SK-N-SH (cell line): Measurements from ENCODE around the gene BAIAP2L1. TPM values are rescaled to one million over a fixed set of nuclear protein-coding genes. Genes with fewer than 3 reads are reported as not detected.

ENCODE experiments used
- CTCF ChIA-PET: fragments of 300-600, 350-600 bp; formaldehyde crosslinking; extraction: SDS; loops from one replicate; lab custom pipeline; 2021; lab: Yijun Ruan, JAX
- POLR2A ChIA-PET: fragments of 350-600 bp; sonication (Branson Sonifier 250); formaldehyde crosslinking; extraction: SDS; loops from one replicate; lab custom pipeline; 2020; ENCODE audit warnings: antibody characterized with exemption, inconsistent platforms; lab: Yijun Ruan, JAX
- DNase-seq: peaks from one replicate; pipeline ENCODE4 v3.0.0; 2012
- H2AFZ ChIP-seq: fragments of 200-600 bp; sonication (generic); 2 replicates; pipeline ENCODE4 v1.8.1; 2016; ENCODE audit warnings: antibody characterized with exemption, mild to moderate bottlenecking, low read depth
- H3F3A ChIP-seq: fragments of 200-600 bp; sonication (generic); replicated peaks from 2 replicates; pipeline ENCODE3; 2016; ENCODE audit warnings: antibody characterized with exemption, mild to moderate bottlenecking; ENCODE audit not compliant: insufficient read depth
- H3K27ac ChIP-seq, 2 experiments: fragments of 200-500 bp in 1 of 2; fragments of 200-600 bp in 1 of 2; sonication (Bioruptor generic) in 1 of 2; sonication (generic), shearing (Covaris generic) in 1 of 2; 2 replicates each; pipeline versions ENCODE4 v1.5.1 to v1.6.1; 2014 to 2016; ENCODE audit warnings: low read depth in 2 of 2, inconsistent platforms in 1 of 2, low read length in 1 of 2, mild to moderate bottlenecking in 1 of 2, mixed read lengths in 1 of 2
- H3K27me3 ChIP-seq: fragments of 200-600 bp; sonication (generic), shearing (Covaris generic); 2 replicates; pipeline ENCODE4 v1.6.1; 2016; ENCODE audit warnings: mixed run types; ENCODE audit not compliant: insufficient read depth
- H3K36me3 ChIP-seq, 2 experiments: fragments of 200-500 bp in 1 of 2; fragments of 200-600 bp in 1 of 2; sonication (Bioruptor generic) in 1 of 2; sonication (generic) in 1 of 2; replicated peaks in 1 of 2; 2 replicates each; pipeline versions ENCODE3 to v1.5.1; 2014 to 2016; ENCODE audit warnings: low read length in 1 of 2, mild to moderate bottlenecking in 1 of 2; ENCODE audit not compliant: insufficient read depth in 2 of 2, control insufficient read depth in 1 of 2
- H3K4me1 ChIP-seq, 2 experiments: fragments of 200-500 bp in 1 of 2; fragments of 200-600 bp in 1 of 2; sonication (Bioruptor generic) in 1 of 2; sonication (generic), shearing (Covaris generic) in 1 of 2; 2 replicates each; pipeline versions ENCODE4 v1.5.1 to v1.6.1; 2014 to 2016; ENCODE audit warnings: low read depth in 1 of 2, low read length in 1 of 2, mixed run types in 1 of 2; ENCODE audit not compliant: insufficient read depth in 2 of 2, control insufficient read depth in 1 of 2
- H3K4me2 ChIP-seq: fragments of 200-600 bp; sonication (generic), shearing (Covaris generic); 2 replicates; pipeline ENCODE4 v1.6.1; 2017; ENCODE audit warnings: mixed run types
- H3K4me3 ChIP-seq, 2 experiments: fragments of 200-500 bp in 1 of 2; fragments of 200-600 bp in 1 of 2; sonication (Bioruptor generic) in 1 of 2; sonication (generic), shearing (Covaris generic) in 1 of 2; 2 replicates each; pipeline versions ENCODE4 v1.5.1 to v1.8.1; 2014 to 2016; ENCODE audit warnings: low read depth in 2 of 2, inconsistent platforms in 1 of 2, low read length in 1 of 2, mild to moderate bottlenecking in 1 of 2, mixed read lengths in 1 of 2, moderate library complexity in 1 of 2
- H3K79me2 ChIP-seq: fragments of 200-600 bp; sonication (generic); 2 replicates; pipeline ENCODE4 v1.8.1; 2017; ENCODE audit warnings: mild to moderate bottlenecking; ENCODE audit not compliant: insufficient read depth
- H3K9ac ChIP-seq: fragments of 200-600 bp; sonication (generic); 2 replicates; pipeline ENCODE4 v1.6.1; 2017; ENCODE audit warnings: mixed run types
- H3K9me2 ChIP-seq: fragments of 200-600 bp; sonication (generic); 2 replicates; pipeline ENCODE4 v1.6.1; 2017; ENCODE audit warnings: mixed run types
- H3K9me3 ChIP-seq: fragments of 200-600 bp; sonication (generic); 2 replicates; pipeline ENCODE4 v1.6.1; 2017; ENCODE audit warnings: mixed run types, mild to moderate bottlenecking, moderate library complexity
- H4K20me1 ChIP-seq: fragments of 200-600 bp; sonication (generic); 2 replicates; pipeline ENCODE4 v1.6.1; 2017; ENCODE audit warnings: mild to moderate bottlenecking, mixed run types; ENCODE audit not compliant: insufficient read depth
- CHD2 ChIP-seq: fragments of 150-350 bp; IDR thresholded peaks from 2 replicates; pipeline ENCODE4 v1.6.1; 2018; ENCODE audit warnings: low read length; ENCODE audit not compliant: partially characterized antibody
- ELF1 ChIP-seq: IDR thresholded peaks from 2 replicates; pipeline ENCODE4 v1.4.0; 2012
- EP300 ChIP-seq, 2 experiments: IDR thresholded peaks; 2 replicates each; pipeline versions ENCODE4 v1.4.0 to v1.6.1; 2012; ENCODE audit warnings: borderline replicate concordance in 1 of 2, low read depth in 1 of 2, low read length in 1 of 2
- EZH2phosphoT487 ChIP-seq: fragments of 200-600 bp; sonication (generic); IDR thresholded peaks from 2 replicates; pipeline ENCODE4 v1.6.1; 2017; ENCODE audit warnings: low read depth, mixed run types, mild to moderate bottlenecking, antibody characterized with exemption, moderate library complexity, borderline replicate concordance
- FOSL2 ChIP-seq: IDR thresholded peaks from 2 replicates; pipeline ENCODE4 v1.4.0; 2012; ENCODE audit warnings: low read depth, mild to moderate bottlenecking, moderate library complexity, borderline replicate concordance
- FOXJ3 ChIP-seq: sonication (generic); formaldehyde crosslinking; IDR thresholded peaks from 2 replicates; pipeline ENCODE4 v1.5.1; 2020; ENCODE audit warnings: mild to moderate bottlenecking, missing genetic modification reagents
- FOXM1 ChIP-seq: IDR thresholded peaks from 2 replicates; pipeline ENCODE4 v1.4.0; 2012; ENCODE audit warnings: low read depth, mild to moderate bottlenecking
- JUND ChIP-seq: IDR thresholded peaks from 2 replicates; pipeline ENCODE4 v1.4.0; 2012
- MXI1 ChIP-seq: IDR thresholded peaks from 2 replicates; pipeline ENCODE4 v1.6.1; 2012; ENCODE audit warnings: mild to moderate bottlenecking, low read depth, low read length, improper control_type of control experiment
- NFIC ChIP-seq: IDR thresholded peaks from 2 replicates; pipeline ENCODE4 v1.4.0; 2012; ENCODE audit warnings: borderline replicate concordance
- POLR2AphosphoS5 ChIP-seq: IDR thresholded peaks from 2 replicates; pipeline ENCODE4 v1.6.1; 2012; ENCODE audit warnings: low read depth, low read length
- RAD21 ChIP-seq: IDR thresholded peaks from 2 replicates; pipeline ENCODE4 v1.6.1; 2012; ENCODE audit warnings: mild to moderate bottlenecking, low read length
- TAF1 ChIP-seq: IDR thresholded peaks from 2 replicates; pipeline ENCODE4 v1.6.1; 2012; ENCODE audit warnings: low read depth, mild to moderate bottlenecking, low read length, moderate library complexity, borderline replicate concordance
- TCF12 ChIP-seq: IDR thresholded peaks from 2 replicates; pipeline ENCODE4 v1.4.0; 2012
- YY1 ChIP-seq: IDR thresholded peaks from 2 replicates; pipeline ENCODE4 v1.4.0; 2012; ENCODE audit warnings: low read depth, mild to moderate bottlenecking
- ZBTB33 ChIP-seq: IDR thresholded peaks from 2 replicates; pipeline ENCODE4 v1.4.0; 2012; ENCODE audit warnings: low read depth, borderline replicate concordance
- WGBS: methylation state at CpG from one replicate; pipeline ENCODE4 v1.1.6; 2017; ENCODE audit warnings: low lambda C conversion rate; 5-methylcytosine and 5-hydroxymethylcytosine counted together
- polyA plus RNA-seq, 3 experiments: library from polyadenylated mRNA; depleted of rRNA; stranded (reverse); fragments of >200 nt; gene quantifications; 2 replicates each; pipeline ENCODE4 v1.2.3, GENCODE V29; 2012
- TF ChIP-seq, protein P1 (sequence below): fragments of 200-600 bp; sonication (generic); IDR thresholded peaks from 2 replicates; pipeline ENCODE4 v1.6.1; 2017; ENCODE audit warnings: antibody characterized with exemption, mild to moderate bottlenecking, moderate library complexity
- TF ChIP-seq, protein P2 (sequence below): IDR thresholded peaks from 2 replicates; pipeline ENCODE4 v1.4.0; 2012; ENCODE audit warnings: low read depth
- TF ChIP-seq, protein P3 (sequence below): fragments of 150-350 bp; IDR thresholded peaks from 2 replicates; pipeline ENCODE4 v1.6.1; 2016; ENCODE audit warnings: mild to moderate bottlenecking, low read depth, low read length

Gene BAIAP2L1
- polyA plus RNA-seq, 1 of the 3 experiments (the other 2 are of a cell fraction), result 8.8 TPM

GRCh38 chr7:98315318-98315993 is 85.4 kb downstream of the BAIAP2L1 start (continued):
- no peak for TF ChIP-seq MXI1
- no peak for TF ChIP-seq TAF1

- Histone ChIP-seq H3K27me3 (no peaks in the 10 kb centered on the region), H3K36me3 (no peaks in the 10 kb centered on the region), H2AFZ (no peak overlapping the region), H4K20me1 (no peaks in the 10 kb centered on the region), H3F3A (no peaks in the 10 kb centered on the region), H3K9me2 (no peaks in the 10 kb centered on the region), H3K9me3 (no peaks in the 10 kb centered on the region), H3K4me1 (no peaks in the 10 kb centered on the region), H3K27ac (no peak overlapping the region), H3K79me2 (no peaks in the 10 kb centered on the region), H3K9ac (no peak overlapping the region), H3K4me3 (no peak overlapping the region), H3K4me2 (no peak overlapping the region)
- CTCF ChIA-PET, result interaction anchor here (0.9 to 2.3 kb wide), 5 partner anchors 12 to 107 kb away, joined by 3 to 6 read pairs (median 4); partner anchors contain the start of gene BAIAP2L1
- no peak for TF ChIP-seq JUND
- no peak for TF ChIP-seq CHD2
- TF ChIP-seq, protein P1, sequence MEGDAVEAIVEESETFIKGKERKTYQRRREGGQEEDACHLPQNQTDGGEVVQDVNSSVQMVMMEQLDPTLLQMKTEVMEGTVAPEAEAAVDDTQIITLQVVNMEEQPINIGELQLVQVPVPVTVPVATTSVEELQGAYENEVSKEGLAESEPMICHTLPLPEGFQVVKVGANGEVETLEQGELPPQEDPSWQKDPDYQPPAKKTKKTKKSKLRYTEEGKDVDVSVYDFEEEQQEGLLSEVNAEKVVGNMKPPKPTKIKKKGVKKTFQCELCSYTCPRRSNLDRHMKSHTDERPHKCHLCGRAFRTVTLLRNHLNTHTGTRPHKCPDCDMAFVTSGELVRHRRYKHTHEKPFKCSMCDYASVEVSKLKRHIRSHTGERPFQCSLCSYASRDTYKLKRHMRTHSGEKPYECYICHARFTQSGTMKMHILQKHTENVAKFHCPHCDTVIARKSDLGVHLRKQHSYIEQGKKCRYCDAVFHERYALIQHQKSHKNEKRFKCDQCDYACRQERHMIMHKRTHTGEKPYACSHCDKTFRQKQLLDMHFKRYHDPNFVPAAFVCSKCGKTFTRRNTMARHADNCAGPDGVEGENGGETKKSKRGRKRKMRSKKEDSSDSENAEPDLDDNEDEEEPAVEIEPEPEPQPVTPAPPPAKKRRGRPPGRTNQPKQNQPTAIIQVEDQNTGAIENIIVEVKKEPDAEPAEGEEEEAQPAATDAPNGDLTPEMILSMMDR, result no peak
- no peak for TF ChIP-seq YY1
- TF ChIP-seq FOSL2, result no peak
- TF ChIP-seq FOXM1, result no peak
- no peak for TF ChIP-seq EP300 (IDR thresholded peaks at IDR 0.05; ENCODE audit: borderline replicate concordance in 1 of 2, low read depth in 1 of 2, low read length in 1 of 2)
- no peak for TF ChIP-seq MXI1
- TF ChIP-seq ELF1, result no peak
- no peak for TF ChIP-seq NFIC
- TF ChIP-seq FOXJ3 (CRISPR knock-in tag), result no peak
- 95% methylated on average over 11 of the region's 11 CpGs for WGBS
- no peak for DNase-seq
- POLR2A ChIA-PET, result no interaction called here
These were observed 86.4 kb downstream of the BAIAP2L1 start for GRCh38 chr7:98314469-98314868.

GRCh38 chr7:98312201-98312600 is 88.7 kb downstream of the BAIAP2L1 start:
- Histone ChIP-seq H3K4me2 (no peak overlapping the region), H3K36me3 (peaks cover 0 to 5% of the 10 kb centered on the region in 2 experiments), H4K20me1 (no peaks in the 10 kb centered on the region), H3K4me3 (no peak overlapping the region), H2AFZ (no peak overlapping the region), H3K27me3 (no peaks in the 10 kb centered on the region), H3K9me3 (no peaks in the 10 kb centered on the region), H3F3A (no peaks in the 10 kb centered on the region), H3K79me2 (no peaks in the 10 kb centered on the region), H3K9me2 (no peaks in the 10 kb centered on the region), H3K9ac (no peak overlapping the region), H3K4me1 (no peaks in the 10 kb centered on the region), H3K27ac (no peak overlapping the region)
- 85% methylated on average over 7 of the region's 7 CpGs for WGBS
- DNase-seq, result no peak
- CTCF ChIA-PET, result interaction anchor here (0.6 to 1.5 kb wide), 4 partner anchors 9 to 530 kb away, joined by 3 to 4 read pairs (median 4); no protein-coding TSS in a partner anchor
- TF ChIP-seq EZH2phosphoT487 (no peak), CHD2 (no peak), EP300 (IDR thresholded peaks at IDR 0.05; ENCODE audit: borderline replicate concordance in 1 of 2, low read depth in 1 of 2, low read length in 1 of 2) (no peak), FOXM1 (no peak), TCF12 (no peak), ZBTB33 (no peak), RAD21 (no peak), POLR2AphosphoS5 (no peak), FOXJ3 (CRISPR knock-in tag) (no peak), JUND (no peak)
- TF ChIP-seq, protein P2, sequence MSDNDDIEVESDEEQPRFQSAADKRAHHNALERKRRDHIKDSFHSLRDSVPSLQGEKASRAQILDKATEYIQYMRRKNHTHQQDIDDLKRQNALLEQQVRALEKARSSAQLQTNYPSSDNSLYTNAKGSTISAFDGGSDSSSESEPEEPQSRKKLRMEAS, result no peak
- TF ChIP-seq, protein P3, sequence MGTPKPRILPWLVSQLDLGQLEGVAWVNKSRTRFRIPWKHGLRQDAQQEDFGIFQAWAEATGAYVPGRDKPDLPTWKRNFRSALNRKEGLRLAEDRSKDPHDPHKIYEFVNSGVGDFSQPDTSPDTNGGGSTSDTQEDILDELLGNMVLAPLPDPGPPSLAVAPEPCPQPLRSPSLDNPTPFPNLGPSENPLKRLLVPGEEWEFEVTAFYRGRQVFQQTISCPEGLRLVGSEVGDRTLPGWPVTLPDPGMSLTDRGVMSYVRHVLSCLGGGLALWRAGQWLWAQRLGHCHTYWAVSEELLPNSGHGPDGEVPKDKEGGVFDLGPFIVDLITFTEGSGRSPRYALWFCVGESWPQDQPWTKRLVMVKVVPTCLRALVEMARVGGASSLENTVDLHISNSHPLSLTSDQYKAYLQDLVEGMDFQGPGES, result no peak
- POLR2A ChIA-PET, result no interaction called here
